Measurements from ENCODE around the gene TXNDC15. TPM values are rescaled to one million over a fixed set of nuclear protein-coding genes. Genes with fewer than 3 reads are reported as not detected.

TXNDC15 gene
- total and polyA plus RNA-seq, 2 donors (not counting 1 experiment from before 2014, with no cell fraction given): 65.9 to 132 TPM

DNA sequence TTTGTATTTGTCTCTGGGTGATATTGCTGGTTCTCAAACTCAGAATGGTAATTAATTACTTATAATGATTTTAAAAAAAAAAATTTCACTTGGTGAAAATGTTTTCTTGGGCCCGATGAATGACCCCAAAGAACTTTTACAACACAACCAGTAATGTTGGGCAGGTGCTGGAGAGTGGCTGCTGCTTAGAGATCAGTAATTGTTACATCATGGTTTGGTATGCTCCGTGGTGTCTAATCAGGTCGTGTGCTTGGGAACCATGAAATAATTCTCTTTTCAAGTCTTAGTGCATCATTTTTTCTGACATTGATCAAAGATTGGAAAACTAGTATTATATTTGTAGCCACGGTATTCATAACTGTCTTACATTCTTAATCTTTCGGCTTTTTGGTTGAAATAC lies 60.0 kb downstream of the TXNDC15 start:
- DNase-seq (ENCODE audit: low read depth in 2 of 2): no peak
- H4K20me1 ChIP-seq (ENCODE audit: control insufficient read depth, extremely low read depth, insufficient read depth, low read length): no peaks in the 10 kb centered on the region
- TF ChIP-seq, protein P1, sequence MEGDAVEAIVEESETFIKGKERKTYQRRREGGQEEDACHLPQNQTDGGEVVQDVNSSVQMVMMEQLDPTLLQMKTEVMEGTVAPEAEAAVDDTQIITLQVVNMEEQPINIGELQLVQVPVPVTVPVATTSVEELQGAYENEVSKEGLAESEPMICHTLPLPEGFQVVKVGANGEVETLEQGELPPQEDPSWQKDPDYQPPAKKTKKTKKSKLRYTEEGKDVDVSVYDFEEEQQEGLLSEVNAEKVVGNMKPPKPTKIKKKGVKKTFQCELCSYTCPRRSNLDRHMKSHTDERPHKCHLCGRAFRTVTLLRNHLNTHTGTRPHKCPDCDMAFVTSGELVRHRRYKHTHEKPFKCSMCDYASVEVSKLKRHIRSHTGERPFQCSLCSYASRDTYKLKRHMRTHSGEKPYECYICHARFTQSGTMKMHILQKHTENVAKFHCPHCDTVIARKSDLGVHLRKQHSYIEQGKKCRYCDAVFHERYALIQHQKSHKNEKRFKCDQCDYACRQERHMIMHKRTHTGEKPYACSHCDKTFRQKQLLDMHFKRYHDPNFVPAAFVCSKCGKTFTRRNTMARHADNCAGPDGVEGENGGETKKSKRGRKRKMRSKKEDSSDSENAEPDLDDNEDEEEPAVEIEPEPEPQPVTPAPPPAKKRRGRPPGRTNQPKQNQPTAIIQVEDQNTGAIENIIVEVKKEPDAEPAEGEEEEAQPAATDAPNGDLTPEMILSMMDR (conservative IDR thresholded peaks at IDR 0.05 in 1 of 2, IDR thresholded peaks at IDR 0.05 in 1 of 2; ENCODE audit: low read depth in 1 of 2, low read length in 2 of 2): no peak
- TF ChIP-seq EZH2 (IDR thresholded peaks at IDR 0.05; ENCODE audit: low read length, missing control alignments): no peak

DNA sequence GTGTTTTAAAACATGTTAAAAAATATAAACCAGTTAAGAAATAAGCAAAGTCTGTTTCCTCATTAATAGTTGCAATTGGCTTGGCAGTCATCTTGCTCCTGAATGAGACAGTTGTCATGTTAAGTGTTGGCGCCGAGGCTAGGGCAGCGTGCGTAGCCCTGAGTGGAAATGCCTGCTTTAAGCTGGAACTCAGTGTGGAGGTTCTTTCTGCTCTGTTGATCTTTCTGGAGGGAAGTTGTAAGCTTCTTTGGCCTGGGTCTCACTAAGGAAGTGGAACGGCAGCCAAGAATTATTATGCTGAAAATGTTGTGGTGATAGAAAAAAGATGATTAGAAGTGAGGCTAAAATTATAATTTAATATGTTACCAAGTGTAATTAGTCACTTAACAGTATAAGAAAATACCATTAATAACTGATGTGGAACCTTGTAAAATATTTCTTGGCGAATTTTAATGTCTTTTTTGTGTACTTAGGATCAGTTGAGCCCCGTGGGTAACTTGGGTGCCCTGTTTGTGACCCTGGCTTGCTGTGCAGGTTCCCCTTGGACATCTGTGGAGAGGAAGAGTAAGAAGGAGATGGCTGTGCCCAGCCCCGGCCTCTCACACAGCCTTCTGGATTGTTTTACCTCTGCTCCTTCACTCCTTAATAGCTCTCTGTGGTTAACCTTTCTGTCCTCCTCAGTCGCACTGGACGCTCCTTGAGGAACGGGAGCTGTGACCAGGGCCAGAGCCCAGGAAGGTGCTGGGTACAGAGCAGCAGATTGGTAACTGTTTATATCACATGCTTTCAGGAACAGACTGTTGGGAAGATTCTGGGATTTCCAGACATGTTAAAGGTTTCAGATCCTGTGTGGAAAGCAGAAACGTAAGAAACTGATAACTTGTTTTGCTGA lies 61.8 kb downstream of the TXNDC15 start:
- Histone ChIP-seq H3K9ac (ENCODE audit: insufficient read depth, low read length) (no peak overlapping the region), H4K20me1 (ENCODE audit: control insufficient read depth, extremely low read depth, insufficient read depth, low read length) (no peaks in the 10 kb centered on the region), H3K27ac (ENCODE audit: insufficient read depth, low read length) (no peak overlapping the region), H3K79me2 (ENCODE audit: control insufficient read depth, insufficient read depth, low read length) (no peaks in the 10 kb centered on the region), H3K4me2 (ENCODE audit: extremely low read depth, insufficient read depth, low read length) (no peak overlapping the region), H2AFZ (ENCODE audit: low read length) (no peak overlapping the region), H3K27me3 (ENCODE audit: control insufficient read depth, insufficient read depth, low read length) (no peaks in the 10 kb centered on the region), H3K9me3 (ENCODE audit: control insufficient read depth, insufficient read depth, low read depth, low read length) (no peaks in the 10 kb centered on the region), H3K4me3 (replicated peaks in 1 of 4; ENCODE audit: control extremely low read depth in 1 of 4, insufficient read depth in 1 of 4, low read depth in 3 of 4, low read length in 4 of 4) (no peak overlapping the region), H3K4me1 (ENCODE audit: control insufficient read depth, extremely low read depth, insufficient read depth, low read length) (no peaks in the 10 kb centered on the region), H3K36me3 (ENCODE audit: control insufficient read depth, insufficient read depth, low read length) (no peaks in the 10 kb centered on the region)
- no peak for DNase-seq (ENCODE audit: low read depth in 2 of 2)
- TF ChIP-seq EZH2 (IDR thresholded peaks at IDR 0.05; ENCODE audit: low read length, missing control alignments): no peak
- TF ChIP-seq, protein P1 (conservative IDR thresholded peaks at IDR 0.05 in 1 of 2, IDR thresholded peaks at IDR 0.05 in 1 of 2; ENCODE audit: low read depth in 1 of 2, low read length in 2 of 2): no peak

More for the DNA sequence above, 60.0 kb downstream of the TXNDC15 start:
- no peaks in the 10 kb centered on the region for H3K79me2 ChIP-seq (ENCODE audit: control insufficient read depth, insufficient read depth, low read length)
- no peak overlapping the region for H2AFZ ChIP-seq (ENCODE audit: low read length)
- H3K9me3 ChIP-seq (ENCODE audit: control insufficient read depth, insufficient read depth, low read depth, low read length): no peaks in the 10 kb centered on the region
- no peaks in the 10 kb centered on the region for H3K27me3 ChIP-seq (ENCODE audit: control insufficient read depth, insufficient read depth, low read length)
- H3K36me3 ChIP-seq (ENCODE audit: control insufficient read depth, insufficient read depth, low read length): no peaks in the 10 kb centered on the region
- no peak overlapping the region for H3K4me3 ChIP-seq (replicated peaks in 1 of 4; ENCODE audit: control extremely low read depth in 1 of 4, insufficient read depth in 1 of 4, low read depth in 3 of 4, low read length in 4 of 4)
- no peak overlapping the region for H3K27ac ChIP-seq (ENCODE audit: insufficient read depth, low read length)
- no peak overlapping the region for H3K4me2 ChIP-seq (ENCODE audit: extremely low read depth, insufficient read depth, low read length)
- no peaks in the 10 kb centered on the region for H3K4me1 ChIP-seq (ENCODE audit: control insufficient read depth, extremely low read depth, insufficient read depth, low read length)
- H3K9ac ChIP-seq (ENCODE audit: insufficient read depth, low read length): no peak overlapping the region

DNA sequence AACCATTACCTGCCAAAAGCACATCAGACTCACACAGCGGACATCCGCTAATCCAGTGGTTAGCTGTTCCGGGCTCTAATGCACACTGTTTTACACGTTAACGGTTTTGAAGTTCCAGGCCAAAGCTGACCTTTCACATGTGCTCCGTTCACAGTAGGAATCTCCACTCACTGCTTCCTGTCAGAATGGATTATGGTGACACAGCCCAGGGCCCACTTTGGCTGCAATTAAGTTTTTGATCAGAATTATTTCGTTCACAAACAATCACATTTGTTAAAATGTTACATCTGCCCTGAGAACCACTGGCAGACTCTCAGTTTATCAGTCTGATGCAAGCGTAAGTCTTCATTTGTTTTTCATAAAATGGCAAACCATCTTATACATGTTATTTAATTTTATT lies 63.4 kb downstream of the TXNDC15 start:
- H3K27me3 ChIP-seq (ENCODE audit: control insufficient read depth, insufficient read depth, low read length): no peaks in the 10 kb centered on the region
- no peak overlapping the region for H3K4me2 ChIP-seq (ENCODE audit: extremely low read depth, insufficient read depth, low read length)
- no peaks in the 10 kb centered on the region for H3K36me3 ChIP-seq (ENCODE audit: control insufficient read depth, insufficient read depth, low read length)
- H3K4me3 ChIP-seq (replicated peaks in 1 of 4; ENCODE audit: control extremely low read depth in 1 of 4, insufficient read depth in 1 of 4, low read depth in 3 of 4, low read length in 4 of 4): no peak overlapping the region
- no peak overlapping the region for H3K9ac ChIP-seq (ENCODE audit: insufficient read depth, low read length)
- no peaks in the 10 kb centered on the region for H4K20me1 ChIP-seq (ENCODE audit: control insufficient read depth, extremely low read depth, insufficient read depth, low read length)
- TF ChIP-seq, protein P1 (conservative IDR thresholded peaks at IDR 0.05 in 1 of 2, IDR thresholded peaks at IDR 0.05 in 1 of 2; ENCODE audit: low read depth in 1 of 2, low read length in 2 of 2): no peak
- TF ChIP-seq EZH2 (IDR thresholded peaks at IDR 0.05; ENCODE audit: low read length, missing control alignments): no peak
- H3K27ac ChIP-seq (ENCODE audit: insufficient read depth, low read length): no peak overlapping the region
- no peak for DNase-seq (ENCODE audit: low read depth in 2 of 2)
- H2AFZ ChIP-seq (ENCODE audit: low read length): no peak overlapping the region
- no peaks in the 10 kb centered on the region for H3K4me1 ChIP-seq (ENCODE audit: control insufficient read depth, extremely low read depth, insufficient read depth, low read length)
- H3K9me3 ChIP-seq (ENCODE audit: control insufficient read depth, insufficient read depth, low read depth, low read length): no peaks in the 10 kb centered on the region
- H3K79me2 ChIP-seq (ENCODE audit: control insufficient read depth, insufficient read depth, low read length): no peaks in the 10 kb centered on the region
